GM21619 (cell line): Measurements from ENCODE around the gene CDH23.
A peak's percentile ranks its signal among the peaks of the same experiment; 100 is the strongest.
"Not testable (repeated sequence)": the region's sequence is repeated elsewhere in the genome, so short reads cannot be mapped to it uniquely, and the experiment has no call there.

ENCODE experiments used
- ATAC-seq: cut with Tn5 transposase; IDR thresholded peaks from one replicate; pipeline ENCODE4 v1.9.1; 2021; ENCODE audit not compliant: unreplicated experiment

The CDH23 gene

GRCh38 chr10:71396711-71397295 lies at the start of gene CDH23:
CDH23 (plus strand) TSS chr10:71396920; CDS start chr10:71439832, 42,912 bp downstream.
- no peak for ATAC-seq

DNA sequence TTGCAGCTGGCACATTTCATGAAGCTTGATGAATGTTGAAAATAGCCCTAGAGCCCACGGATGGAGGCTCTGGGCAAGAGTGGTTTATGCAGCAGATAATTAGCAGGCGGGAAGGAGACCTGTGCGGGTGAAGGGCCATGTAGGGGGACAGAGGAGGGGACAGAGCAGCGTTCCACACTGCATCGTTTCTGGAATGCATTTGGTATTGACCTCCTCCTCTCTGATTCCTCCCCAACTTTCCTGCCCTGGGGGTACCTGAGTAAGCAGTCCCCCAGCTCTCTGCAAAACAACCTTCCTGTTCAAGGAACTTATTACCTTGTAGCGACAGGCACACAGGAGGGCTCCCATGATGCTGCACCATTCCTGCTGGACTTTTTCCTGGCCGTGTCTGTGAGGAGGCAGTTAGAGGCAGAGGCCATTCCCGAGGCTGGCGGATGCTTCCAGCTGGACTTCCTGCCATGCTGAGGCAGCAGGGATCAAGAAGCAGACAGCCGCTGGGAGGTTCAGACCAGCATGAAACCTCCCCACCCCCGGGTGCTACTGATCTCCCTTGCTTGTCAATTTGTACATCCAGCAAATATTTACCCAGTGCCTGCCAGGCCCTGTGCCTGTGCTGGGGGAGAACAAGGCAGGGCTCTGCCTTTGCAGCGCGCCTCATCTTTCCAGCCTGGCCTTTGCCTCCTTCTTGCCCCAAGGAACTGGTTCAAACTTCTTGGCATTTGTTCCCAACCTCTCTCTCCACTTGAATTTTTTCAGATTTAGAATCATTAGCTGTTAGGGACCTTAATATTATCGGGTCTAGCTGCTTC lies 48.9 kb upstream of the CDH23 start:
- no peak for ATAC-seq

DNA sequence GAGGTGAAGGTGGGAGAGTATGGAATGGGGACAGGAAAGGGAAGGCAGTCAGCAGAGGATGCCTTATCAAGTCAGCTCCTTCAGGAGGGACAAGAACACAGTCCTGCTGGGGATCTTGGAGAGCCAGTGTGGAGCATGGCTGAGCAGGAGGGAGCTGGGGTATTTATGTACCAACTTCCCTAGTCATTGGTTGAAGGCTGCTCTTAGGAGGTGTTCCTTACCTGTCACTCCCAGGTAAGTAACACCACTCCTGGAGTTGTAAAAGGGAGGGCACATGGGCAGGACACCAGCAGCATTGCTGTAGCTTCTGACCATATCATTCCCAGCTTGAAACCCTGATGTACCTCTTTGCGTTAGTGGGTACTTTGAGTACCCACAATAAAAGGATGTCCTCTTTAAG lies 47.9 kb upstream of the CDH23 start:
- ATAC-seq = no peak

DNA sequence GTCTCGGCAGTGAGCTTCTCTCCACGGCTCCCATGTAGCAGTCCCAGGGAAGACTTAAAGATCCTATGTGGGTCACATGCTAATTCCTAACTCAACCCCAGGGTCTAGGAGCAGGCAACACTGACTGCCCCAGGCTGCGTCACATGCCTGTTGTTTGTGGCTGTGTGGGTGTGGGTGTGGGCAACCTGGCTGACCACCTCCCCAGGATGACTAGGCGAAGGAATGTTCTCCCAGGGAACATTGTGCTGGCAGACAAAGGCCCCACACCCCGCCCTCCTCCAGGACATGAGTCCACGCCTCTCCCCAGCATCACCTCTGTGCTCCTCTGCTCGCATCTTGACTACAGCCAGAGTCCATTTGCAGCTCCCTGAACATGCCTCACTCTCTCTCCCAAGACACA lies 47.3 kb upstream of the CDH23 start:
- no peak for ATAC-seq

GRCh38 chr10:71351087-71351486 lies 45.6 kb upstream of the CDH23 start:
- ATAC-seq = no peak

- ATAC-seq = no peak
These were observed 44.9 kb upstream of the CDH23 start for GRCh38 chr10:71351628-71352319.

DNA sequence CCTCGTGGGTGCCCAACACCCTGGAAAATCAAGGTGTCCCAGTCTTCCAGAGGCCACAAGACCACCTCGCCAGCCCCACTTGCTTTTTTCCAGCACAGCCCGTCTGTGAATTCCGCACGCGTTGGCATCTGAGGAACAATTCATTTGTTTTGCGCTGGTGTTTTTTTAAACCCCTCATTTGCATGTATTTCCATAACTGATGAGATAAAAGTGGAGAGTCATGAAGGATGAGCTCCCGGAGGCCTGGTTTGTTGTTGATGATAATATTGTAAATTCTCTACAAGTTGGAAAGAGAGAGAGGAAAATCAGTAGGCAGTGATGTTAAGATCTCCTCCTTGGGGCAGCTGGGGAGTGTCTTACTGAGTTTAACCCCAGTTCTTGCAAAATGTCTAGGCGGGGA lies 43.1 kb upstream of the CDH23 start:
- no peak for ATAC-seq

- ATAC-seq = no peak
These were observed 41.9 kb upstream of the CDH23 start for GRCh38 chr10:71354776-71355175.

DNA sequence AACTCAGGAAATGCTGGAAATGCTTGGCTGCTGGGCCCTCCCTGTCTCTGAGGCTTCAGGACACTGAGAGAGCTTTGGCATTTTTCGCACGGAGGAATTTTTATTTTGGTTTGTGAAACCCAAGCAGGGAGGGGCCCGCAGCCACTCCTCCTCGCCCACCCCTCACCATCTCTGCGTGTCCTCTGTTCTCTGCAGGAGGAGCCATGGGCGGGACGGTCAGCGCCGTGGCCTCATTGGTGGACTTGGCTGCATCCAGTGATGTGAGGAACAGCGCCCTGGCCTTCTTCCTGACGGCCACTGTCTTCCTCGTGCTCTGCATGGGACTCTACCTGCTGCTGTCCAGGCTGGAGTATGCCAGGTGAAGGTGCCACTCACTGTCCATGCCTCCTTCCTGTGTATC lies 40.8 kb upstream of the CDH23 start:
- ATAC-seq = no peak

DNA sequence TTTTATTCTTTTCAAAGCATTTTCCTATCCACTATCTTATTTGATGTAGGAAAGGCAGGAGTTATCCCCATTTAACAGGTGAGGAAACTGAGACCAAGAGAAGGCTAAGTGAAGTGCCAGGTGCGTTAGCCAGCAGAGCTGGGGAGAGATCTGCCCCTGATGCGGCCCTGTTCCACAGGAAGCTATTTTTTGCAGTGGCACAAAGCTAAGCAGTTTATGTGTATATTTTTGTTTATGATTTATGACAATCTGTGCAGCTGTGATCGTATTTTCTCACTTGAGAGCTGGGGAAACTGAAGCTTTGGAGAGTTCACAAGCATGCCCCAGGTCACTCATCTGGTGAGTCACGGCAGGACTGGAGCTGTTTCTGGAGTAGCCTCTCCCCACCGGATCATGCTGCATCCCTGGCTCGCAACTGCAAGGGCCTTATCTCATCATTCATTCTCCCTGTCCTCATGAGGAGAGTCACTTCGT lies 38.9 kb upstream of the CDH23 start:
- ATAC-seq = no peak

DNA sequence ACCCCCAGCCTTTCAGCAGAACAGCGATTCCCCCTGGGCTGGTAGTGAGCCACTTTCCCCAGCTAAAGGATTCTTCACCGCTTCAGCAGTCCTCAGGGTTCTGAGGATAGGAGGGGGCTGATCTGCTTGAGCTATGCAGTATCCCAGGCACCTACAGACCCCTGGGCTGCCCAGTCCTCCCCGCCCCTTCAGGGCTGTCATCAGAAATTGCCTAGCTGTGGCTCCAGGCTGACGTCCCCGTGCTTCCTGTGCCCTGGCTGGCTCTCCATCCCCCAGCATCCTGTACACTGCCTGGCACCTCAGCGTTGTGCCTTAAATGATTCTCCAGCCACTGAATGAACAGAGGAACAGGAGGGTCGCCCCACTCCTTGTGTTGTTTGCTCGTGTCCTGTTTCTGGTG lies 38.4 kb upstream of the CDH23 start:
- no peak for ATAC-seq

DNA sequence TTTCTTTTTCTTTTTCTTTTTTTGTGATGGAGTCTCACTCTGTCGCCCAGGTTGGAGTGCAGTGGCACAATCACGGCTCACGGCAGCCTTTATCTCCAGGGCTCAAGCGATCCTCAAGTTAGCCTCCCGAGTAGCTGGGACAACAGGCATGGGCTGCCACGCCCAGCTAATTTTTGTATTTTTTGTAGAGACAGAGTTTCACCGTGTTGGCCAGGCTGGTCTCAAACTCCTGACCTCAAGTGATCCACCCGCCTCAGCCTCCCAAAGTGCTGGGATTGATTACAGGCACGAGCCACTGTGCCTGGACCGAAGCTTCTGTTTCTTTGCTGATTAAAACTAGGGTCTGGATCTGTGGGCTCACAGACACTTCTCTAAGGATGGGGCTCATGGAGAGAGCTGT lies 37.8 kb upstream of the CDH23 start:
- not testable (repeated sequence) for ATAC-seq

DNA sequence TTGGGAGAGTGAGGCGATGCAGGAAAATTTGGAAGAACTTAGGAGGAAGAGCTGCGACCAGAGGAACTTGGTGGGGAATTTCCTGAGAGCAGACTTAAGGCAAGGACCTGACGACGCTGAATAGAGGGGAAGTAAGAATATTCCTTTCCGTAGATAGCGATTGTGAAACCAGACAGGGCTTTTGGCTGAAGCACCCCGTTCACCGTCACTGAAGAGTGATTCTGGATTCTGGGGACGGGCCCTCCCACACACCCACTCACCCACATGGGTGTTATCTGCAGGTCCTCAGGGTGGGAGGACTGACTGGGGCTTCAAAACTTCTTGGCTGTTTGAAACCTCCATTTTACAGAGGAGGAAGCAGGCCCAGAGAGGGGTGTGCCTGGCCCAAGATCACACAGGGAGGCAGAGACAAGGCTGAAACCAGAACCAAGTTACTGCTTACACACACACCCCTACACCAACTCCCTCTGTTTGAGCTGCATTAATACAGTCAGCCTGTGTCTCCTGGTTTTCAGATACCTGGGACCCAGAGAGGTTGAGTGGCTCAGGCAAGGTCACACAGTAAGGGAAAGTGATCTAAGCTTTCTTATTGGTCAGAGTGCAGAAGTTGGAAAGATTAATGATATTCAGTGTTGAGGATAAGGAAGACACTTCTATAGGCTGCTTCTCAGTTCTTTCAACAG lies 37.2 kb upstream of the CDH23 start:
- ATAC-seq = peak; percentile 58

GRCh38 chr10:71360735-71361134 lies 36.0 kb upstream of the CDH23 start:
- ATAC-seq = no peak

DNA sequence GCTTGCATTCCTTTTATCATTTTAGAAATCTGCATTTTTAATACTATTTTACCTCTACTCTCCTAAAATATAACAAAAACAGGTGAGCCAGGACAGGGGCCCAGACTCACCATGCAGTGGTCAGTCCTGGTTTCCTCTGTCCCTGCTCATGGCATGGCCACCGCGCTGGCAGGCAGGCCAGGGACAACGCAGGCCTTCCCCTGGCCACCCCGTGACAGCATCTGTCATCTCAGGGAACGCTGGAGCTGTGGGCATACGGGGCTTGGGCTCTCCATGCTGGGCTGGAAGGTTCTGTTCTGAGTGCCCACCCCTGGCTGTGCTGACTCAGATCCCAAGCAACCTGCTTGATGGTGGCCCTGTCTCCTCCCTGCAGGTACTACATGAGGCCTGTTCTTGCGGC lies 35.1 kb upstream of the CDH23 start:
- no peak for ATAC-seq

DNA sequence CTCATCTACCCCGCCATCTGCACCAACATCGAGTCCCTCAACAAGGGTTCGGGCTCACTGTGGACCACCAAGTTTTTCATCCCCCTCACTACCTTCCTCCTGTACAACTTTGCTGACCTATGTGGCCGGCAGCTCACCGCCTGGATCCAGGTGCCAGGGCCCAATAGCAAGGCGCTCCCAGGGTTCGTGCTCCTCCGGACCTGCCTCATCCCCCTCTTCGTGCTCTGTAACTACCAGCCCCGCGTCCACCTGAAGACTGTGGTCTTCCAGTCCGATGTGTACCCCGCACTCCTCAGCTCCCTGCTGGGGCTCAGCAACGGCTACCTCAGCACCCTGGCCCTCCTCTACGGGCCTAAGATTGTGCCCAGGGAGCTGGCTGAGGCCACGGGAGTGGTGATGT lies 34.6 kb upstream of the CDH23 start:
- no peak for ATAC-seq

- ATAC-seq = no peak
These were observed 32.8 kb upstream of the CDH23 start for GRCh38 chr10:71363936-71364335.

GRCh38 chr10:71365366-71365765 lies 31.4 kb upstream of the CDH23 start:
- ATAC-seq = no peak

GRCh38 chr10:71366690-71367089 lies 30.0 kb upstream of the CDH23 start:
- no peak for ATAC-seq

GRCh38 chr10:71367271-71367670 lies 29.4 kb upstream of the CDH23 start:
- no peak for ATAC-seq

DNA sequence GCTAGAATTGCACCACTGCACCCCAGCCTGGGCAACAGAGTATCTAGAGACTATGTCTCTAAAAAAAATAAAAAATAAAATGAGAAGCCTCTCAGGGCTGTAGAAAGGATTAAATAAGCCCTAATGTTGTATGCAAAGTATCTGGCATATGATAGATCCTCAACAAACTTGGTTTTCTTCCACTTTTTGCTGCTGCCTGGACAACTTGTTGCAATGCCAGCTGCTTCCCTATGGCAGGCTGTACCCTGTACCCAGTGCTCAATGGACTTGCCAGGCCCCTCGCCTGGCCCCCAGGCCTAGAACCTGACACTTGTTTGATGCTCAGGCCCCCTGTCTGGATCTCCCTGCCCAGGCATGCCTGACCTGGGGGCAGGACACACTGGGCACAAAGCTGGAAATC lies 28.5 kb upstream of the CDH23 start:
- ATAC-seq = no peak
